GM12875 (cell line): Measurements from ENCODE around the gene SPATA17.

ENCODE experiments used
- H3K4me3 ChIP-seq: one replicate; pipeline ENCODE4 v1.5.1; 2011; ENCODE audit warnings: low read depth, low read length, control low read depth
- TF ChIP-seq, protein P1 (sequence below): IDR thresholded peaks from 2 replicates; pipeline ENCODE4 v1.5.1; 2011; ENCODE audit warnings: low read depth, mild to moderate bottlenecking, control low read depth, inconsistent platforms, low read length, moderate library complexity, borderline replicate concordance; ENCODE audit not compliant: insufficient read depth

The SPATA17 gene

DNA sequence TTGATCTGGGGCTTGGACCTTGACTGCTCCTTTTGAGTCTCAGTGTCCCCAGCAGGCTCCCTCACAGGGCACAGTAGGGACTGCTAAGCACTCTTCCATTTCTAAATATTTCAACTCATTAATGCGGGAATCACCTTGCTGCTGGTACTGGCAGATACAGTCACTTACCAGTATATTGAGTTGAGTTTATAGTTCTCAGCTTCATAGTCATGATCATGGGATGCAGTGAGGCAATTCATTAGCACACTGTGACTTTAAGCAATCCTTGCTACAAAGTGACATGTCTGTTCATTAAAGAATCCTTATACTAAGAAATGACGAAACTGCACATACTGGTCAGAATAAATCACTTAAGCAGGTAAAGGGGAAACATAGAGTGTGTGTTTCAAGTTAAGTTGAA lies 240.8 kb downstream of the SPATA17 start:
- TF ChIP-seq, protein P1, sequence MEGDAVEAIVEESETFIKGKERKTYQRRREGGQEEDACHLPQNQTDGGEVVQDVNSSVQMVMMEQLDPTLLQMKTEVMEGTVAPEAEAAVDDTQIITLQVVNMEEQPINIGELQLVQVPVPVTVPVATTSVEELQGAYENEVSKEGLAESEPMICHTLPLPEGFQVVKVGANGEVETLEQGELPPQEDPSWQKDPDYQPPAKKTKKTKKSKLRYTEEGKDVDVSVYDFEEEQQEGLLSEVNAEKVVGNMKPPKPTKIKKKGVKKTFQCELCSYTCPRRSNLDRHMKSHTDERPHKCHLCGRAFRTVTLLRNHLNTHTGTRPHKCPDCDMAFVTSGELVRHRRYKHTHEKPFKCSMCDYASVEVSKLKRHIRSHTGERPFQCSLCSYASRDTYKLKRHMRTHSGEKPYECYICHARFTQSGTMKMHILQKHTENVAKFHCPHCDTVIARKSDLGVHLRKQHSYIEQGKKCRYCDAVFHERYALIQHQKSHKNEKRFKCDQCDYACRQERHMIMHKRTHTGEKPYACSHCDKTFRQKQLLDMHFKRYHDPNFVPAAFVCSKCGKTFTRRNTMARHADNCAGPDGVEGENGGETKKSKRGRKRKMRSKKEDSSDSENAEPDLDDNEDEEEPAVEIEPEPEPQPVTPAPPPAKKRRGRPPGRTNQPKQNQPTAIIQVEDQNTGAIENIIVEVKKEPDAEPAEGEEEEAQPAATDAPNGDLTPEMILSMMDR: no peak
- no peak overlapping the region for H3K4me3 ChIP-seq

DNA sequence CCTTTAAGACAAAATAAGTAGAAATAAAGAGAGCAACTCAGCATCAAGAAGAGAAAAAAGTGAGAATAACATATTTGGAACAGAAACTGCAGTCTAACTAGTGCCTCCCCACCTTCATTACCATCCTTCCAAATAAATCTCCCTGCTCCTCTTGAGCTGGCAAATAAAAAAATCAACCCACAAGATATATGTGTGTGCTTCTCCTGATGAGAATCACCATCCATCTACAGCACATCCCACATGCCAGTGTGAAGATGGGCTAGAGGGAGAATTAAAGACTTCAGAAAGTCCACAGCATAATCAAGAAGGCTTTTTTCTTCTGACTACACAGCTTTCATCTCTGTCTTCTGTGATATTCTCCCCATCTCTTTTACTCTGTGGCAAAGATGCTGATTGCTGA lies 244.1 kb downstream of the SPATA17 start:
- TF ChIP-seq, protein P1: no peak

DNA sequence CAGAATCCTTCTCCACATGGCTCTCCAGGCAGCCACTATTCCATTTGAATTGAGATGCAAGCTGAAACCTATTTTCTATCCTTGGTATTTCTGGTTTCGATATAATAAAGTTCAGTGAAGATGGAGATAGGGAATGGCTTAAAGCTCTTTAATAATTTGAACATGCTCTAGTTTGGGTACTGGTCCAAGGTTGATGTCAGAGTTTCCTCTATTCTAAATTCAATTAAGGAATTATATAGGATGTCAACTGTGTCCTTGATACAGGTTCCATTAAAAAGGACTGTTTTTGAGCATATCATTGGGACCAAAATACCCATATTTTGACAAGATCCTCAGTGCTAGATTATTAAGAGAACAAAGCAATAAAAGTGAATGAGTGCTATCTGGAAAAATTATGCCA lies 245.3 kb downstream of the SPATA17 start:
- H3K4me3 ChIP-seq: no peak overlapping the region
- TF ChIP-seq, protein P1: no peak

More for the DNA sequence above, 244.1 kb downstream of the SPATA17 start:
- no peak overlapping the region for H3K4me3 ChIP-seq

DNA sequence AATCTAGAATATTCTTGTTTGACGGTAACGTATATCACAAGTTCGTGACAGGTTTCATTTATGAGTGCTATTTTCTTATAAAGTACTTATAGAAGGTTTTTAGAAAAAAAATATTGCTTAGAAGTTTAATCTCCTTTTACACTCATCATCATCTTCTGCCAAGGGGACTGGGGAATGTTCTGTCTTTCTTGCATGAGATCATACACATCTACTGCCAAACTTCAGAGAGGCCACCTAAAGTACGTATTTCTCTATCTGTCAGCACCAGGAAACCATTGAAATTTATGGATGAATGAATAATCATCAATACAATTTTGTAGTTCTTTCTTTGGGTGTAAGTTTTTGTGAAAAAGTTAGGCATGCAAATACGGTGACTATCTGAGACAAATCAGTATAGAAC lies 245.8 kb downstream of the SPATA17 start:
- TF ChIP-seq, protein P1: no peak
- H3K4me3 ChIP-seq: no peak overlapping the region

DNA sequence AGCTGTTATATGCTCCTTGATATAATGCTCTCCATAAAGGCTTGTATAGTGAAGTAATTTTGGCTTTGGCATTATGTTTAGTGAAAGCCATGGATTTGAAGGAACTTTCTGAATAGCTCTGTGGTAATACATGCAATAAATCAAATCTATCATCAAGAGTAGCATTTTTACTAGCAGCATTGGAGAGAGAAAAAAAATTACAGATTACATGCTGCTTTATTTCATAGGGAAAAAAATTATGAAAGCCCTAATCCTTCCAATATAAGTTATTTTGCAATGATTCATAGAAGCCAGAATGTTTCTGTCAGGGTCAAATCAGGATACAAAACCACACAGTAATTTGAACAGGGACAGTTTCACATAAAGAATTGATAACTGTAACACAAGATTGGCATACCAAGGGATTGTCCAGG lies 250.0 kb downstream of the SPATA17 start:
- TF ChIP-seq, protein P1: no peak
- no peak overlapping the region for H3K4me3 ChIP-seq

DNA sequence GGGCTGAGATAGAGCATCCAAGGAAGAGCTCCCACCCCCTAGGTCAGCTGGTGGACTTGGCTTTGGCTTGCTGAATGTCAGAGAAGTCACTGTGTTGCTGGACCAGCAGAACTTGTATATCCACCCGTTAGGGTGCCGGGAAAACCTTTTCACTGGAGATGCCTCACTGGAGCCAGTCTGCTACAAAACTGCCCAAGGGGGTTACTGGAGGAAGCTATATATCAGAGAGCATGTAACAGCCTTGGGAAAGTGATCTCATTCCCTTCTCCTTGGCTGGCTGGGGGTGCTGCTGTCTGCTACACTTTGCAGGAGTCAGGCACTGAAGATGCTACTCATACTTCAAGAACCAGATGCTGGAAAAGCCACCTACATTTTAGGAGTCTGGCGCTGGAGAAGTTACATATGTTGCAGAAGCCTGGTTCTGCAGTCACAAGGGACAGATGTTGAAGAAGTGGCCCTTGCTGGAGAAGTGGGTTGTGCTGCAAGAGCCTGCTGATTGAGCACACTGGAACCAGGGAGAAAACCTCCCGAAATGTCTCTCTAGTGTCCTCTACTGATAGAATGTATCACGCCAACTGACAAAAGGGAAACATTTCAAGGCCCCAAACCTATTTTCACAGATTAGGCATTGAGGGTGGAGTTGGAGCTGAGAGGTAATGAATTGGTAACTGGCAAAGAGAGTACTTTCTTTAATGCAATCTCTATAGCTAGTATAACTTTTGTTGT lies 250.6 kb downstream of the SPATA17 start:
- TF ChIP-seq, protein P1: no peak
- H3K4me3 ChIP-seq: no peak overlapping the region

DNA sequence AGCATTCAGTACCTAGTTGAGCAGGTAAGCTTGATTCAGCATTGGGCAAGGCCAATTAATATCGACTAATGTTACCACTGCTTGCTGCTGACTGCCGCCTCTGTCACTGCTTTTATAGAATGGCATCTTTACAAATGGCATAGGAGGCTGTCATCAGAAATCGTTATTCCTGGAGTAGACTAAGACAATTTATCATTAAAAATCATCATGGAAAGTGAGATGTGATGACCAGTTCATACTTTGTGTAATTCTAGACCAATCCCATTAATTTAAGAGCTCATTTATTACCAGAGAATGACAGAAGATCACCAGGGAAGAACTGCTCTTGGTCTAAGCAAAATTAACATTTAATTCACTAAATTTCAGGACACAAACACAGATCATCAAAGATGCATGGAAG lies 254.0 kb downstream of the SPATA17 start:
- TF ChIP-seq, protein P1: no peak
- no peak overlapping the region for H3K4me3 ChIP-seq
